DOHH2 (cell line): Measurements from ENCODE around the gene DEAF1.

Experiments
- EZH2phosphoT487 ChIP-seq: fragments of 200-600 bp; sonication (generic); IDR thresholded peaks from 2 replicates; pipeline ENCODE4 v1.6.1; 2017; ENCODE audit warnings: borderline replicate concordance, mild to moderate bottlenecking, antibody characterized with exemption, low read length, moderate library complexity, mixed read lengths
- TF ChIP-seq, protein P1 (sequence below): fragments of 200-600 bp; sonication (generic); IDR thresholded peaks from one replicate; pipeline ENCODE4 v1.5.1; 2014; ENCODE audit warnings: antibody characterized with exemption, mild to moderate bottlenecking, low read depth, low read length; ENCODE audit not compliant: poor library complexity, severe bottlenecking

DNA sequence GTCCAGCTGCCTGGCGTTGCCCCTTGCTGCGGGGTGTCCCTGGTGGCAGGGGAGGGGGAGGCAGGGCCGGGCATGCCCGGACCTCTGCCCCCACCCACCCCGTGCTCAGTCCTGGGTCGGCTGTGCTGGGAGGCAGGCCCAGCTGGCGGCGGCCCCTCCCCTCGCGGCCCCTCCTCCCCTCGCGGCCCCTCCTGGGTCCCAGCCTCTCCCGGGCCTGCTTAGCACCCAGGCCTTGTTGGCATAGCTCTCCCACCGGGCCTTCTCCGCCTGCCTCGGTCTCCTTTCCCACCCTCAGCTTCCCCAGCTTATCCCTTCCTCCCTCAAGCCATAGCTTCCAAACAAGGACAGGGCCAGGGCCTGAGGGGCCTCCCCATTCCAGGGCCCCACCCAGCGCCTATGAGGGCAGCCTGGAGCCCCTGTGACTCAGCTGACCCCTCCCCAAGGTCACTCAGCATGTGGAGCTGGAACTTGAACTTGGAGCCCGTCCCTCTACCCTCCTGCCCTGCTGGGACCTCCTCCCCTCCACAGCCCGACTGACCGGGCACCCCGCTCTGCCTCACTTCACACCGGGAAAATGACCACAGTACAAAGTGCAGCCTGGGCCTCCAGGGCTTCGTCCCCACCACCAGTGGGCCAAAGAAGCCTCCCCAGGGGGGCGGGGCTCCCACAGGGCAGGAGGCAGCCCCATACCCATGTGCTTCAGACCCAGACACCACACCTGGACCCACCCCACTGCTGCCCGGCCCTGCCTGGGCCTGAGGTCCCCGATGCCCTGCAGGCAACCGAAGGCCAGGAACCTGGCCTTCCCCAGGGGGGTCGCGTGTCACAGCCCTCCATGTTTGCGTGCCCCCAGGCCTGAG is 12.2 kb upstream of the DEAF1 start:
- TF ChIP-seq, protein P1, sequence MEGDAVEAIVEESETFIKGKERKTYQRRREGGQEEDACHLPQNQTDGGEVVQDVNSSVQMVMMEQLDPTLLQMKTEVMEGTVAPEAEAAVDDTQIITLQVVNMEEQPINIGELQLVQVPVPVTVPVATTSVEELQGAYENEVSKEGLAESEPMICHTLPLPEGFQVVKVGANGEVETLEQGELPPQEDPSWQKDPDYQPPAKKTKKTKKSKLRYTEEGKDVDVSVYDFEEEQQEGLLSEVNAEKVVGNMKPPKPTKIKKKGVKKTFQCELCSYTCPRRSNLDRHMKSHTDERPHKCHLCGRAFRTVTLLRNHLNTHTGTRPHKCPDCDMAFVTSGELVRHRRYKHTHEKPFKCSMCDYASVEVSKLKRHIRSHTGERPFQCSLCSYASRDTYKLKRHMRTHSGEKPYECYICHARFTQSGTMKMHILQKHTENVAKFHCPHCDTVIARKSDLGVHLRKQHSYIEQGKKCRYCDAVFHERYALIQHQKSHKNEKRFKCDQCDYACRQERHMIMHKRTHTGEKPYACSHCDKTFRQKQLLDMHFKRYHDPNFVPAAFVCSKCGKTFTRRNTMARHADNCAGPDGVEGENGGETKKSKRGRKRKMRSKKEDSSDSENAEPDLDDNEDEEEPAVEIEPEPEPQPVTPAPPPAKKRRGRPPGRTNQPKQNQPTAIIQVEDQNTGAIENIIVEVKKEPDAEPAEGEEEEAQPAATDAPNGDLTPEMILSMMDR, result no peak
- TF ChIP-seq EZH2phosphoT487, result no peak
